Measurements from ENCODE around the gene ASTN2. TPM values are rescaled to one million over a fixed set of nuclear protein-coding genes. Genes with fewer than 3 reads are reported as not detected.

The ASTN2 gene
- total and polyA plus RNA-seq, 2 experiments from 2014 or later, result 7.0 to 24.6 TPM

DNA sequence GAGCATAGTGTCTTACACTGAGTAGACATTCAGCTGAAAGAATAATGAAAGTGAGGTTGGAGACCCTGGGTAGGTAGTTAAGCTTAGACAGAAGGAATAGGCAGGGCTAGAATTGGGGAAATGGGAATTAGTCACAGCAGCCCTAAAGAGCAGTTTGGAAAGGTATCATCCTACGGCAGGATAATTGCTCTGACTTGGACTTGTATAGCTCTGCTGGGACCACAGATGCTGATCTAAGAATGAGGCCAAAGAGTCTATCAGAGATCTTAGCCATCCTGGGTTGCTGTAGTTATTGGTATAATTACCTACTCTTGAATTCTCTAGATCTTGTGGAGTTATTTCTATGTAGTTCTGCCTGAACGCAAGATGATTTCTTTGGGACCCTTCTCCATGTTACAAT, 288.0 kb downstream of the ASTN2 start (continued):
- no peak for TF ChIP-seq REST (IDR thresholded peaks at IDR 0.05; ENCODE audit: unreplicated experiment)

GRCh38 chr9:117125531-117125930, 289.3 kb downstream of the ASTN2 start:
- H4K20me1 ChIP-seq (replicated peaks; ENCODE audit: insufficient read depth), result no peaks in the 10 kb centered on the region
- no peak overlapping the region for H3K4me3 ChIP-seq
- H3K36me3 ChIP-seq (ENCODE audit: insufficient read depth), result no peaks in the 10 kb centered on the region
- H3K79me2 ChIP-seq (replicated peaks; ENCODE audit: insufficient read depth), result no peaks in the 10 kb centered on the region
- Mint-ChIP-seq H3K27ac (no peak overlapping the region), H3K9me3 (no peaks in the 10 kb centered on the region), H3K27me3 (ENCODE audit: insufficient read depth, low read depth, poor library complexity) (no peaks in the 10 kb centered on the region), H3K36me3 (ENCODE audit: low read depth) (no peaks in the 10 kb centered on the region), H3K4me3 (no peak overlapping the region), H3K4me1 (peaks cover 2% of the 10 kb centered on the region; the same call in 2 of the 3 replicates)
- no peaks in the 10 kb centered on the region for H3K27me3 ChIP-seq (ENCODE audit: insufficient read depth)
- ATAC-seq (no peak), DNase-seq (ENCODE audit: low spot score) (no peak)
- H3K9me2 ChIP-seq (ENCODE audit: insufficient read depth), result peaks cover 6% of the 10 kb centered on the region; the same call in 1 of the 2 replicates
- no peak overlapping the region for H2AFZ ChIP-seq
- no peaks in the 10 kb centered on the region for H3F3A ChIP-seq (replicated peaks; ENCODE audit: low read depth)
- no peak overlapping the region for H3K27ac ChIP-seq (ENCODE audit: low read depth)
- H3K4me2 ChIP-seq, result no peak overlapping the region
- H3K4me1 ChIP-seq (ENCODE audit: insufficient read depth), result no peaks in the 10 kb centered on the region
- TF ChIP-seq STAT1 (IDR thresholded peaks at IDR 0.05; ENCODE audit: unreplicated experiment) (no peak), ZNF331 (CRISPR knock-in tag; IDR thresholded peaks at IDR 0.05; ENCODE audit: low read depth) (no peak), CTCF (conservative IDR thresholded peaks at IDR 0.05; ENCODE audit: low read depth in 2 of 2) (no peak), CREB1 (CRISPR knock-in tag; IDR thresholded peaks at IDR 0.05; ENCODE audit: low read depth) (no peak), ZNF114 (CRISPR knock-in tag; IDR thresholded peaks at IDR 0.05) (no peak), EZH2 (IDR thresholded peaks at IDR 0.05; ENCODE audit: low read depth, unreplicated experiment) (no peak), REST (IDR thresholded peaks at IDR 0.05; ENCODE audit: unreplicated experiment) (no peak), EZH2phosphoT487 (IDR thresholded peaks at IDR 0.05; ENCODE audit: unreplicated experiment) (no peak), NANOG (IDR thresholded peaks at IDR 0.05; ENCODE audit: borderline replicate concordance) (no peak)
- TF ChIP-seq, protein P1, sequence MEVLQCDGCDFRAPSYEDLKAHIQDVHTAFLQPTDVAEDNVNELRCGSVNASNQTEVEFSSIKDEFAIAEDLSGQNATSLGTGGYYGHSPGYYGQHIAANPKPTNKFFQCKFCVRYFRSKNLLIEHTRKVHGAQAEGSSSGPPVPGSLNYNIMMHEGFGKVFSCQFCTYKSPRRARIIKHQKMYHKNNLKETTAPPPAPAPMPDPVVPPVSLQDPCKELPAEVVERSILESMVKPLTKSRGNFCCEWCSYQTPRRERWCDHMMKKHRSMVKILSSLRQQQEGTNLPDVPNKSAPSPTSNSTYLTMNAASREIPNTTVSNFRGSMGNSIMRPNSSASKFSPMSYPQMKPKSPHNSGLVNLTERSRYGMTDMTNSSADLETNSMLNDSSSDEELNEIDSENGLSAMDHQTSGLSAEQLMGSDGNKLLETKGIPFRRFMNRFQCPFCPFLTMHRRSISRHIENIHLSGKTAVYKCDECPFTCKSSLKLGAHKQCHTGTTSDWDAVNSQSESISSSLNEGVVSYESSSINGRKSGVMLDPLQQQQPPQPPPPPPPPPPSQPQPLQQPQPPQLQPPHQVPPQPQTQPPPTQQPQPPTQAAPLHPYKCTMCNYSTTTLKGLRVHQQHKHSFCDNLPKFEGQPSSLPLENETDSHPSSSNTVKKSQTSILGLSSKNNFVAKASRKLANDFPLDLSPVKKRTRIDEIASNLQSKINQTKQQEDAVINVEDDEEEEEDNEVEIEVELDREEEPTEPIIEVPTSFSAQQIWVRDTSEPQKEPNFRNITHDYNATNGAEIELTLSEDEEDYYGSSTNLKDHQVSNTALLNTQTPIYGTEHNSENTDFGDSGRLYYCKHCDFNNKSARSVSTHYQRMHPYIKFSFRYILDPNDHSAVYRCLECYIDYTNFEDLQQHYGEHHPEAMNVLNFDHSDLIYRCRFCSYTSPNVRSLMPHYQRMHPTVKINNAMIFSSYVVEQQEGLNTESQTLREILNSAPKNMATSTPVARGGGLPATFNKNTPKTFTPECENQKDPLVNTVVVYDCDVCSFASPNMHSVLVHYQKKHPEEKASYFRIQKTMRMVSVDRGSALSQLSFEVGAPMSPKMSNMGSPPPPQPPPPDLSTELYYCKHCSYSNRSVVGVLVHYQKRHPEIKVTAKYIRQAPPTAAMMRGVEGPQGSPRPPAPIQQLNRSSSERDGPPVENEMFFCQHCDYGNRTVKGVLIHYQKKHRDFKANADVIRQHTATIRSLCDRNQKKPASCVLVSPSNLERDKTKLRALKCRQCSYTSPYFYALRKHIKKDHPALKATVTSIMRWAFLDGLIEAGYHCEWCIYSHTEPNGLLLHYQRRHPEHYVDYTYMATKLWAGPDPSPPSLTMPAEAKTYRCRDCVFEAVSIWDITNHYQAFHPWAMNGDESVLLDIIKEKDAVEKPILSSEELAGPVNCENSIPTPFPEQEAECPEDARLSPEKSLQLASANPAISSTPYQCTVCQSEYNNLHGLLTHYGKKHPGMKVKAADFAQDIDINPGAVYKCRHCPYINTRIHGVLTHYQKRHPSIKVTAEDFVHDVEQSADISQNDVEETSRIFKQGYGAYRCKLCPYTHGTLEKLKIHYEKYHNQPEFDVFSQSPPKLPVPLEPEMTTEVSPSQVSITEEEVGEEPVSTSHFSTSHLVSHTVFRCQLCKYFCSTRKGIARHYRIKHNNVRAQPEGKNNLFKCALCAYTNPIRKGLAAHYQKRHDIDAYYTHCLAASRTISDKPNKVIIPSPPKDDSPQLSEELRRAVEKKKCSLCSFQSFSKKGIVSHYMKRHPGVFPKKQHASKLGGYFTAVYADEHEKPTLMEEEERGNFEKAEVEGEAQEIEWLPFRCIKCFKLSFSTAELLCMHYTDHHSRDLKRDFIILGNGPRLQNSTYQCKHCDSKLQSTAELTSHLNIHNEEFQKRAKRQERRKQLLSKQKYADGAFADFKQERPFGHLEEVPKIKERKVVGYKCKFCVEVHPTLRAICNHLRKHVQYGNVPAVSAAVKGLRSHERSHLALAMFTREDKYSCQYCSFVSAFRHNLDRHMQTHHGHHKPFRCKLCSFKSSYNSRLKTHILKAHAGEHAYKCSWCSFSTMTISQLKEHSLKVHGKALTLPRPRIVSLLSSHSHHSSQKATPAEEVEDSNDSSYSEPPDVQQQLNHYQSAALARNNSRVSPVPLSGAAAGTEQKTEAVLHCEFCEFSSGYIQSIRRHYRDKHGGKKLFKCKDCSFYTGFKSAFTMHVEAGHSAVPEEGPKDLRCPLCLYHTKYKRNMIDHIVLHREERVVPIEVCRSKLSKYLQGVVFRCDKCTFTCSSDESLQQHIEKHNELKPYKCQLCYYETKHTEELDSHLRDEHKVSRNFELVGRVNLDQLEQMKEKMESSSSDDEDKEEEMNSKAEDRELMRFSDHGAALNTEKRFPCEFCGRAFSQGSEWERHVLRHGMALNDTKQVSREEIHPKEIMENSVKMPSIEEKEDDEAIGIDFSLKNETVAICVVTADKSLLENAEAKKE (CRISPR knock-in tag; IDR thresholded peaks at IDR 0.05), result no peak

Measured in GM23338 (cell line).